Right lung (tissue), 10 donors: ENCODE data around the gene MATK. TPM values are rescaled to one million over a fixed set of nuclear protein-coding genes. Genes with fewer than 3 reads are reported as not detected.

Experiments used
- DNase-seq, 2 donors: peaks; one replicate each; pipeline ENCODE4 v3.0.0-alpha.2; 2013
- long read RNA-seq, 8 donors: transcript quantifications; one replicate each; lab custom pipeline, GENCODE V29; 2026
- polyA plus RNA-seq, 5 donors: library from polyadenylated mRNA; unstranded; fragments of 120-200 nt; gene quantifications; one replicate each; pipeline versions ENCODE4 v1.2.1 to v1.2.3, GENCODE V29; 2013; ENCODE audit warnings: inconsistent platforms in 1 of 5, low replicate concordance in 1 of 5; ENCODE audit not compliant: insufficient read length in 5 of 5, insufficient read depth in 1 of 5

Gene MATK
- 1 to 10 TPM in 4 of 5 donors, under 1 TPM in 1; 0.84 to 2.7 (median 1.1) TPM for polyA plus RNA-seq
- long read RNA-seq, donor 1, result 0 reads
- long read RNA-seq, donor 2, result 0 reads
- long read RNA-seq, donor 3, partial matches to known transcripts, result 0 of 1 reads
- long read RNA-seq, donor 3, other reads (novel, unspliced or antisense), result 0 of 1 reads
- long read RNA-seq, donor 4, partial matches to known transcripts, result 0 of 1 reads
- long read RNA-seq, donor 4, other reads (novel, unspliced or antisense), result 0 of 1 reads
- long read RNA-seq, donor 5, result 0 reads
- long read RNA-seq, donor 6, partial matches to known transcripts, result 0 of 2 reads
- long read RNA-seq, donor 6, other reads (novel, unspliced or antisense), result 0 of 2 reads
- long read RNA-seq, donor 7, partial matches to known transcripts, result 0 of 3 reads
- long read RNA-seq, donor 7, other reads (novel, unspliced or antisense), result 0 of 3 reads
- long read RNA-seq, donor 8, result 0 reads

- no peak for DNase-seq
Observed at GRCh38 chr19:3785938-3786824, at the start of gene MATK. Gene MATK, minus strand, starts transcription at chr19:3786381. Its CDS starts 1,246 bp downstream, at chr19:3785135.

- no peak for DNase-seq
Observed at GRCh38 chr19:3835055-3835435, 48.9 kb upstream of the MATK start.

GRCh38 chr19:3834349-3835054, 48.3 kb upstream of the MATK start:
- DNase-seq, result no peak

- no peak for DNase-seq
Observed at GRCh38 chr19:3833578-3834348, 47.6 kb upstream of the MATK start.

- DNase-seq, result no peak
Observed at GRCh38 chr19:3832001-3832400, 45.8 kb upstream of the MATK start.

GRCh38 chr19:3831601-3832000, 45.4 kb upstream of the MATK start:
- no peak for DNase-seq

- no peak for DNase-seq
Observed at GRCh38 chr19:3830621-3831589, 44.7 kb upstream of the MATK start.

- DNase-seq, result no peak
Observed at GRCh38 chr19:3827306-3827705, 41.1 kb upstream of the MATK start.

GRCh38 chr19:3826163-3826562, 40.0 kb upstream of the MATK start:
- no peak for DNase-seq

- DNase-seq, result no peak
Observed at GRCh38 chr19:3825286-3825956, 39.2 kb upstream of the MATK start.

- no peak for DNase-seq
Observed at GRCh38 chr19:3823350-3823713, 37.2 kb upstream of the MATK start.

- no peak for DNase-seq
Observed at GRCh38 chr19:3822683-3823349, 36.6 kb upstream of the MATK start.

- peak; percentile 16 for DNase-seq
Observed at GRCh38 chr19:3821857-3822364, 35.7 kb upstream of the MATK start.

- DNase-seq, result no peak
Observed at GRCh38 chr19:3821156-3821555, 35.0 kb upstream of the MATK start.

- no peak for DNase-seq
Observed at GRCh38 chr19:3819989-3820388, 33.8 kb upstream of the MATK start.

- DNase-seq, result no peak
Observed at GRCh38 chr19:3818918-3819317, 32.7 kb upstream of the MATK start.

GRCh38 chr19:3818466-3818865, 32.3 kb upstream of the MATK start:
- DNase-seq, result peak in 1 of 2 donors; percentile 2

GRCh38 chr19:3817761-3818160, 31.6 kb upstream of the MATK start:
- no peak for DNase-seq
